ENCODE data around the gene ABCA7.

Gene ABCA7

DNA sequence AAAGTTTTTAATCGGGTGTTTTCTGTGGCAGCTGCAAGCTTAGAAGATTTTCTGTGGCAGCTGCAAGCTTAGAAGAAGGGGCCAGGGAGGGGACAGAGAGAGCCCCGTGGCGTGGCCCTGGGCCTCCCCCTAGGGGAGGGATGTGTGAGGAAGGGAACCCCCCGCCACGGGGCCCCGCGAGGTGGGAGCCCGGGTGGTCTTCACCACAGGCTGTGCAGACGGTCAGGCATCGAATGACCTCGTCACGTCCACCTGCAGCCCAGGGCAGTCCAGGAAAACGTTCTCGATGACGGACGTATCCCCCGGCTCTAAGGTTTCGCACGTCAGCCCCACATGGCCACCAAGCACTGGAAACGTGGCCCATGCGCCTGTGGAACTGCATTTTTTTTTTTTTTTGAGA lies 46.7 kb downstream of the ABCA7 start:
- DNase-seq (ENCODE audit: low read depth in 2 of 2): no peak

- no peak for DNase-seq (ENCODE audit: low read depth in 2 of 2)
Measured at GRCh38 chr19:1087813-1088415, 48.0 kb downstream of the ABCA7 start.

DNA sequence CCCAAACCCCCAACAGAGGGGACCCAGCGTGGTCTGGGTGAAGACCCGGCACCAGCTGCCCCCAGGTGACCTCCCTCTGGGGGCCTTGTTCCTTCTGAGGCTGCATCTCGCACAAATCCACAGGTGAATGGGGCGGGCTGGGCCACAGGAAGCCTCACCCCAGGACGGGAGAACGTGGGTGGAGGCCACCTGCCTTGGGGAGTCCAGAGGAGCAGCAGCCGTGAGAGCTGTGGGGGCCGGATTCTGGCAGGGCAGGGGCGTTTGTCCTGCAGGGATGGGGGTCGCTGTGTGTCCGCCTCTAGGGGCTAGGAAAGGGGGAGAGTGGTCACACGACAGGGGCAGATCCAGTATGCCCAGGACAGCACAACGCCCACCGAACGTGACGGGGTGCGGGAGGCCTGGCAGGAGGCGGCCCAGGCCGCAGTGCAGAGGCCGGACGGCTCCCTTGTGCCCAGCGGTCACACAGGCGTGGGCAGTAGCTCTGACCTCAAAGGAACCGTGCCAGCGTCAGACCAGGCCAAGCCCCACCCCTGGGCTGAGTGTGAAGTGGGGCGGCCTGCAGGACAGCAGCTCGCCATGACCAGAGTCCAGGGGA lies 48.6 kb downstream of the ABCA7 start:
- DNase-seq (ENCODE audit: low read depth in 2 of 2): no peak

GRCh38 chr19:1089126-1089771 lies 49.3 kb downstream of the ABCA7 start:
- DNase-seq (ENCODE audit: low read depth in 2 of 2): no peak

DNA sequence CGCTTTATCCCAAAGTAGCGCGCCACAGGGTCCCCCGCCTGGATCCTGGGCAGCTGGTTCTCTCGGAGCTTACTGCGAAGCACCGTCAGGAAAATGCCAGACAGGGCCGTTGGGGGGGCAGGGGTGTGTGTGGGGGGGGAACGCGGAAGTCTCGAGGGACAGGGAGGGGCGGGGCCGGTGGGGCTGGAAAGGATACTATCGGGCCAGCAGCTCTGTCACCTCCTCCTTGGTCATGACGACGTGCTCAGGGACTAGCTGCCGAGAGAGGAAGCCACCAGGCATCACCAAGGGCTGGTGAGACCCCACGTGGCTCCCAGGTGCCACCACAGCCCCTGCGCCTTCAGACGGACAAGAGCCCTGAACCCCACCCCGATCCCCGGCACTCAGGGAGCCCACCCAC lies 50.0 kb downstream of the ABCA7 start:
- DNase-seq (ENCODE audit: low read depth in 2 of 2): no peak

DNA sequence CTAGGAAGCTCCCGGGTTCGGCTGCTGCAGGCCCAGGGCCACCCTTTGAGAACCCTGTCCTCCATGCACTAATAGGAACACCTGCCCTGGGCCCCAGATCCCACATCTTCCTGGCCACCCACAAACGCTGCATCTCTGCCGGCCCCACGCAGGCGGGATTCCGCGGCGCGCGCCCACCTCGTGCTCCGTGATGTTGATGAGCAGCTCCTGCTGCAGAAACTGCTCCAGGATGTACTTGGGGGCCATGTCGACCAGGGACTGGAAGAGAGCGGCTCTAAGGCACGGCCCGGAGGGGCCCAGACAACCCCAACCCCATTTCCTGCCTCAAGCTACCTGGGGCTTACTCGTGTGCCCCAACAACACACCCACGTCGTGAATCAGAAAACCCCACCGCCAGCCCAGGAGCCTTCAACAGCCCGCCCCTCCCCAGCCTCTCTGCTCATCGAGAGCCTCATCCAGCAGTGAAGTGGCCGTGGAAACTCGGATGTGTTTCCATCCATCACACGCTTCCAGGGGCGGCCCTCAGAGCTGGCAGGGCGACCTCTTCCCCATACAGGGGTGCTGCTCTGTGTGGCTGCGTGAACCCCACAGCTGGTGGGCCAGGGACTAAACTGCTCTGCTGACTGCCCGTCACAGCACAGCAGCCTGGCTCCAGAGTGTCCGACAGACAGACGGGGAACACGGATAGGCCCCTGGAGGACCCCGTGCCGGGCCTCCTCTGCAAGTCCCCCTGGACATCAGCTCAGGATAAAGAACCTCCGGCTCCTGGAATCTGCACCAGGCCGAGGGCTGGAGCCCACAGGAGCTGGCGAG lies 51.0 kb downstream of the ABCA7 start:
- DNase-seq (ENCODE audit: low read depth in 2 of 2): peak in 1 of 2 donors; percentile 65

GRCh38 chr19:1091544-1092175 lies 51.8 kb downstream of the ABCA7 start:
- DNase-seq (ENCODE audit: low read depth in 2 of 2): no peak

DNA sequence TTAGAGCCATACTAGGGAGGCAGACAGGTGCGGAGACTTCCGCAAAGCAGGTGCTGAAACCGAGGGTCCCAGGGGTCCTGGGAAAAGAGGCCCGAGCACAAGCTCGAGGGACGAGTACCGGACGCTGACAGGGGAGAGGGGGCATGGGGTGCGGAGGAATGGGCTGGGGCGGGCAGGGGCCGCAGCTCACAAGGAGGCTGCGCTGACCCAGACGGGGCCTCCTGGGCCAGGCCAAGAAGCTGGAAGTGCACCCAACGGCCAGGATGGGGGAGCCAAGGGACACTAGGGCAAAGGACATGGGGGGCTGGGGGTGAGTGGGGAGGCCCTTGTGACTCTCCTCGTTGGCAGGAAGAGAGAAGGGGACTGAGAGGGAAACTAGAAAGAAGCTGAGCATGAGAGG lies 53.4 kb downstream of the ABCA7 start:
- DNase-seq (ENCODE audit: low read depth in 2 of 2): no peak

GRCh38 chr19:1093811-1094553 lies 54.1 kb downstream of the ABCA7 start:
- DNase-seq (ENCODE audit: low read depth in 2 of 2): no peak

GRCh38 chr19:1094655-1094977 lies 54.7 kb downstream of the ABCA7 start:
- no peak for DNase-seq (ENCODE audit: low read depth in 2 of 2)

- DNase-seq (ENCODE audit: low read depth in 2 of 2): peak; percentile 96 to 97
Measured at GRCh38 chr19:1094978-1095701, 55.2 kb downstream of the ABCA7 start, which contains the start of gene POLR2E. TSS of gene POLR2E (minus strand) at chr19:1095375. CDS start at chr19:1095315, 60 bp downstream.

DNA sequence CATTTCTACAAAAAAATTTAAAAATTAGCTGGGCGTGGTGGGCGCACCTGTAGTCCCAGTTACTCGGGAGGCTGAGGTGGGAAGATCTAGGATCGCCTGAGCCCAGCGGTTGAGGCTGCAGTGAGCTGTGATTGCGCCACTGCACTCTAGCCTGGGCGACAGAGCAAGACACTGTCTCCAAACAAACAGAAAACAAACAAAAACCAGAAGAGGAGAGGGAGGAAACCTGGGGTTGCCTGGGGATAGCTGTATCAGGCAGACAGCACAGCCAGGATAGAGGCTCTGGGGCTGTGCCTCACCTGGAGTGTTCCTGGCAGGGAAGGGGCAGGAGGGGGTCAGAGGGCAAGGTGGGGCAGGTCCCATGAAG lies 57.9 kb downstream of the ABCA7 start:
- DNase-seq (ENCODE audit: low read depth in 2 of 2): no peak

DNA sequence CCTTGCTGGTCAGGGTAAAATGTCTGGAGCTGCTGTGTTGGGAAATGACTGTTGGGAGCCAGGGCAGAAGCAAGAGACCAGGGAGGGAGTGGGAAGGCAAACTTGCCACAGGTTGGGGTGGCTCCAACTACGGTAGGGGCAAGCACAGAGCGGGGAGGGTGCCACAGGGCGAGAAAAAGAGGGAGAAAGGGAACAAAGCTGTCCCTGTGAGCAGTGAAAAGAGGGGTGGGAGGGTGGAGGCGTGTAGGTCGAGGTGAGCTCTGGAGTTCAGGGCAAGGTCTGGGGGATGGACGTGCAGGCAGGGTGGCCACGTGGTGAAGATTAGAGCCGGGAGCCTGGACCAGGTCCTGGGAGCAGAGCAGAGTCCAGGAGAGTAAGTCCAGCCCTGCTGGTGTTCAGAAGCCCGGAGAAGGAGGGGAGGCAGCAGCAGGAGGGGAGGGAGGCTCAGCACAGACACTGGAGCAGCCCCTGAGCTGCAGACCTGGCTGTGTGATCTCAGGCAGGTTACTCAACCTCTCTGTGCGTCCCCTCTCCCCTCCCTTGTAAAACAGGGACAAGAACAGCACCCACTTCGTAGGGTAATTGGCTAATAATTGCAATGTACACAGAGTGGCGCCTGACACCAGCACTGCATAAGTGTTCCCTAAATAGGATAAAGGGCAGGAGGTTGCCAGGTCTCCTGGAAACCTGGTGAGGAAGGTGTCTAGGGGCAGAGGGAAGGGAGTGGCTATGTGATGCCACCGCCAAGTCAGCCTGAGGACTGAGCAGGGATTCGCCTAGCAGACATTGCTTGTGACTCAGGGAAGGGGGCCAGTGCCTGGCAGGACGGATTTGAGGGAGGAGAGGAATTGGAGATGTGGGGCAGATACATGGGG lies 58.5 kb downstream of the ABCA7 start:
- DNase-seq (ENCODE audit: low read depth in 2 of 2): no peak

- DNase-seq (ENCODE audit: low read depth in 2 of 2): no peak
Measured at GRCh38 chr19:1101337-1101698, 61.4 kb downstream of the ABCA7 start.

- DNase-seq (ENCODE audit: low read depth in 2 of 2): peak in 1 of 2 donors; percentile 59
Measured at GRCh38 chr19:1102407-1103131, 62.7 kb downstream of the ABCA7 start.

GRCh38 chr19:1103132-1103707 lies 63.3 kb downstream of the ABCA7 start:
- DNase-seq (ENCODE audit: low read depth in 2 of 2): no peak

GRCh38 chr19:1103708-1104310 lies 63.9 kb downstream of the ABCA7 start, which contains the start of gene GPX4:
TSS of gene GPX4 (plus strand) at chr19:1103994. CDS start at chr19:1104044, 50 bp downstream.
- peak; percentile 96 to 98 for DNase-seq (ENCODE audit: low read depth in 2 of 2)

GRCh38 chr19:1104311-1105007 lies 64.6 kb downstream of the ABCA7 start:
- DNase-seq (ENCODE audit: low read depth in 2 of 2): peak in 1 of 2 donors; percentile 75
